WERI-Rb-1 (cell line): ENCODE measurements around the gene CNPY4.
A peak's percentile ranks its signal among the peaks of the same experiment; 100 is the strongest.

ENCODE experiments used
- DNase-seq: peaks from one replicate; pipeline ENCODE4 v3.0.0-alpha.2; 2020
- H3K27ac ChIP-seq: fragments of 250-450 bp; sonication (Bioruptor Pico); 2 replicates; pipeline ENCODE4 v1.5.1; 2020; ENCODE audit warnings: mild to moderate bottlenecking, moderate library complexity
- H3K27me3 ChIP-seq: fragments of 250-450 bp; sonication (Bioruptor Pico); 2 replicates; pipeline ENCODE4 v1.5.1; 2021; ENCODE audit warnings: mild to moderate bottlenecking, low read depth, moderate library complexity; ENCODE audit not compliant: insufficient read depth, severe bottlenecking
- H3K36me3 ChIP-seq: fragments of 250-450 bp; sonication (Bioruptor Pico); 2 replicates; pipeline ENCODE4 v1.5.1; 2020; ENCODE audit warnings: mild to moderate bottlenecking, moderate library complexity
- H3K4me3 ChIP-seq: 2 replicates; pipeline ENCODE4 v1.5.1; 2011; ENCODE audit warnings: low read depth, mild to moderate bottlenecking, control low read depth, low read length
- H3K9me3 ChIP-seq: fragments of 250-450 bp; sonication (Bioruptor Pico); 2 replicates; pipeline ENCODE4 v1.5.1; 2021; ENCODE audit warnings: mild to moderate bottlenecking, moderate library complexity; ENCODE audit not compliant: severe bottlenecking
- TF ChIP-seq, protein P1 (sequence below): IDR thresholded peaks from 2 replicates; pipeline ENCODE4 v1.5.1; 2011; ENCODE audit warnings: low read depth, mild to moderate bottlenecking, control low read depth, inconsistent platforms, low read length

CNPY4 gene

DNA sequence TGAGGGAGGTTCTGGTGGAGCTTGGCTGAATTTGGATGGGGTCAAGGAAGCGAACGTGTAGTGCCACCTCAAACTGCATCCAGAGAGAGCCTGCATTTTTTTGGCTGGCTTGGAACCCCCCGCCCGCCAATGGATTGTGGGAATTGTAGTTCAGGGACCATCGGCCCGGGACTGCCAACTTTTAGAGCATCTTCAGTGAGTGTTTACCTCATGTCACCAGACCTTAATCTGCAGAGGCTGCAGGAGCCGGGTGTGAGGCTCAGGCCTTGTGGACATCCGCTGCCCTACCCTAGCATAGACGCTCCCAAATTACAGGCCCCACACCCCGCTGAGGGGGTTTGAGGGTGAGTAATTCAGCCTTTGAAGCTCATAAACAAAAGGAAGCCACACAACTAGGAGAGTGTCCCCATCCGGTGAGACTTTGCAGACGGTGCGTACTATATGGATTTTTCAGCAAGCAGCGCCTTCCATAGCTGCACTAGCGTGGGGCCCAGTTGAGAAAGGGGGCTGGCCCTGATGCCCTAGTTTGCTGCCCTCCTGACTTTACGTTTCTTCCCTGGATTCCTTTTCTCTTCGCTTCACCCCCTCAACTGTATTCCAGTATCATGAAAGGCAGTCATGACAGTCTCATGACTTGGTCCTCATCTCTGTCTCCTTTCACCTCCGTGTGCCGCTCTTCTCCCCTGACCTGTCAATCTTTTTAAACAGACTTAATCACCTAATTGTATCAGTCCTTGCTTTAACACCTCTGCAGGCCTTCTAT lies 717 bp downstream of the CNPY4 start:
- Histone ChIP-seq H3K4me3 (peak overlapping the region; percentile 88), H3K36me3 (peaks cover 4% of the 10 kb centered on the region), H3K9me3 (no peaks in the 10 kb centered on the region), H3K27me3 (no peaks in the 10 kb centered on the region), H3K27ac (peak overlapping the region; percentile 90)
- DNase-seq = peak; percentile 53
- TF ChIP-seq, protein P1, sequence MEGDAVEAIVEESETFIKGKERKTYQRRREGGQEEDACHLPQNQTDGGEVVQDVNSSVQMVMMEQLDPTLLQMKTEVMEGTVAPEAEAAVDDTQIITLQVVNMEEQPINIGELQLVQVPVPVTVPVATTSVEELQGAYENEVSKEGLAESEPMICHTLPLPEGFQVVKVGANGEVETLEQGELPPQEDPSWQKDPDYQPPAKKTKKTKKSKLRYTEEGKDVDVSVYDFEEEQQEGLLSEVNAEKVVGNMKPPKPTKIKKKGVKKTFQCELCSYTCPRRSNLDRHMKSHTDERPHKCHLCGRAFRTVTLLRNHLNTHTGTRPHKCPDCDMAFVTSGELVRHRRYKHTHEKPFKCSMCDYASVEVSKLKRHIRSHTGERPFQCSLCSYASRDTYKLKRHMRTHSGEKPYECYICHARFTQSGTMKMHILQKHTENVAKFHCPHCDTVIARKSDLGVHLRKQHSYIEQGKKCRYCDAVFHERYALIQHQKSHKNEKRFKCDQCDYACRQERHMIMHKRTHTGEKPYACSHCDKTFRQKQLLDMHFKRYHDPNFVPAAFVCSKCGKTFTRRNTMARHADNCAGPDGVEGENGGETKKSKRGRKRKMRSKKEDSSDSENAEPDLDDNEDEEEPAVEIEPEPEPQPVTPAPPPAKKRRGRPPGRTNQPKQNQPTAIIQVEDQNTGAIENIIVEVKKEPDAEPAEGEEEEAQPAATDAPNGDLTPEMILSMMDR = no peak

DNA sequence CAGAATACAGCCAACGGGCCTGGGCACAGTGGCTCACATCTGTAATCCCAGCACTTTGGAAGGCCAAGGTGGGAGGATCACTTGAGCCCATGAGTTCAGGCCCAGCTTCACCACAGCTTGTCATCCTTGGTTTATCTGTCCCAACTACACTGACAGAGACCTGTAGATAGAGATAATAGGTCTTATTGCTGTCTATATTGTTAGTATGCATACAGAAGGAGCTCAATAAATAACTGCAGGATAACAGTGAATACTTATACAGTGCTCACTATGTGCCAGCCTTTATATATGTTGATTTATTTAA lies 1.3 kb downstream of the CNPY4 start:
- Histone ChIP-seq H3K27me3 (no peaks in the 10 kb centered on the region), H3K9me3 (no peaks in the 10 kb centered on the region), H3K36me3 (peaks cover 8% of the 10 kb centered on the region), H3K27ac (no peak overlapping the region), H3K4me3 (peak overlapping the region; percentile 88; the same call in 1 of the 2 replicates)
- DNase-seq = no peak
- TF ChIP-seq, protein P1 = no peak

DNA sequence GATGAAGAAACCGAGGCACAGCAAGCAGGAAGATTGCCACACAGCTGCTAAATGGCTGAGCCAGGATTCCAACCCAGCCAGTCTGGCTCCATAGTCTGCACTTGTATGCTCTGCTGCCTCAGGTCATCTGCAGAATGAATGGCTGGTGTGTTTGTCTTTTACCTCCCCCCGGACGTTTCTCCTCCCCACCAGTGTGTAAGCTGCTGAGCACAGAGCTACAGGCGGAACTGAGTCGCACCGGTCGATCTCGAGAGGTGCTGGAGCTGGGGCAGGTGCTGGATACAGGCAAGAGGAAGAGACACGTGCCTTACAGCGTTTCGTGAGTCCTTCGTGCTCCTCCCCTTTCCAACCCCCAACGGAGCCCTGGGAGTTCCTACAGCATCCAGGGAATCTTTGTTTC lies 2.6 kb downstream of the CNPY4 start:
- no peak overlapping the region for H3K4me3 ChIP-seq
- no peak overlapping the region for H3K27ac ChIP-seq
- DNase-seq = no peak
- TF ChIP-seq, protein P1 = no peak
- H3K9me3 ChIP-seq = no peaks in the 10 kb centered on the region
- peaks cover 8% of the 10 kb centered on the region; the same call in 1 of the 2 replicates for H3K36me3 ChIP-seq
- no peaks in the 10 kb centered on the region for H3K27me3 ChIP-seq

DNA sequence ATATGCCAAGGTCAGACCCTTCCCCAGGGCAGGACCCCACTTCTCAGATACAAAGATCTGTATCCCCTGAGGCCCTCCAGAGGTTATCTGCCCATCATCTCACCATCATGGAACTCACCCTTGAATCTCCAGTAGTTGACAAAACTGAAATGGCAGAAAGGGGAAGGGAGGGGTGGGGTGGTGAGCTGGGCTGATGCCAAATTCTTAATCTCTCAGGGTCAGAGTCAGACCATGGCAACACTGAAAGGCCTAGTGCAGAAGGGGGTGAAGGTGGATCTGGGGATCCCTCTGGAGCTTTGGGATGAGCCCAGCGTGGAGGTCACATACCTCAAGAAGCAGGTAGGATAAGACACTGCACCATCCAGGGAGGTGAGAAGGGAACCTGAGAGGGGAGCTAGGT lies 3.1 kb downstream of the CNPY4 start:
- H3K9me3 ChIP-seq = no peaks in the 10 kb centered on the region
- no peaks in the 10 kb centered on the region for H3K27me3 ChIP-seq
- H3K4me3 ChIP-seq = no peak overlapping the region
- no peak overlapping the region for H3K27ac ChIP-seq
- TF ChIP-seq, protein P1 = no peak
- no peak for DNase-seq
- H3K36me3 ChIP-seq = peaks cover 8% of the 10 kb centered on the region; the same call in 1 of the 2 replicates

DNA sequence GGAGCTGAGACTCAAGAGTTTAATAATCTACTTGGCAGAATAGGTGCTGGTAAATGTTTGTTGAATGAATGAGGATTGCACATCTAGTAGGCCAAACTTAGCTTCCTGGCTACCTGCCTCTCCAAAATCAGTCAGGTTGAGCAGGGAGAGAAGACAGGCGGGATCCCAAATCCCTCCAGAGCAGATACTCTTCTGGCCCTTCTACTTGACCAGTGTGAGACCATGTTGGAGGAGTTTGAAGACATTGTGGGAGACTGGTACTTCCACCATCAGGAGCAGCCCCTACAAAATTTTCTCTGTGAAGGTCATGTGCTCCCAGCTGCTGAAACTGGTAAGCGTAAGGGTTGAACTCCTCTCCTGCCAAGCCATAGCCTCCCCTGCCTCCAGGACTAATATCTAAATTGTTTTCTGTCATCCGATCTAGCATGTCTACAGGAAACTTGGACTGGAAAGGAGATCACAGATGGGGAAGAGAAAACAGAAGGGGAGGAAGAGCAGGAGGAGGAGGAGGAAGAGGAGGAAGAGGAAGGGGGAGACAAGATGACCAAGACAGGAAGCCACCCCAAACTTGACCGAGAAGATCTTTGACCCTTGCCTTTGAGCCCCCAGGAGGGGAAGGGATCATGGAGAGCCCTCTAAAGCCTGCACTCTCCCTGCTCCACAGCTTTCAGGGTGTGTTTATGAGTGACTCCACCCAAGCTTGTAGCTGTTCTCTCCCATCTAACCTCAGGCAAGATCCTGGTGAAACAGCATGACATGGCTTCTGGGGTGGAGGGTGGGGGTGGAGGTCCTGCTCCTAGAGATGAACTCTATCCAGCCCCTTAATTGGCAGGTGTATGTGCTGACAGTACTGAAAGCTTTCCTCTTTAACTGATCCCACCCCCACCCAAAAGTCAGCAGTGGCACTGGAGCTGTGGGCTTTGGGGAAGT lies 5.1 kb downstream of the CNPY4 start:
- no peak overlapping the region for H3K27ac ChIP-seq
- TF ChIP-seq, protein P1 = no peak
- peaks cover 8% of the 10 kb centered on the region; the same call in 1 of the 2 replicates for H3K36me3 ChIP-seq
- no peak overlapping the region for H3K4me3 ChIP-seq
- H3K9me3 ChIP-seq = no peaks in the 10 kb centered on the region
- DNase-seq = no peak
- H3K27me3 ChIP-seq = no peaks in the 10 kb centered on the region
